H9 (cell line): Measurements from ENCODE around the gene DOK6. TPM values are rescaled to one million over a fixed set of nuclear protein-coding genes. Genes with fewer than 3 reads are reported as not detected.

Experiments
- DNase-seq: peaks from one replicate; pipeline ENCODE4 v3.0.0-alpha.2; 2017
- H2AFZ ChIP-seq: one replicate; pipeline ENCODE4 v1.6.1; 2013; ENCODE audit warnings: mild to moderate bottlenecking, low read length, control low read depth, moderate library complexity
- H2AK5ac ChIP-seq: 2 replicates; pipeline ENCODE4 v1.6.1; 2013; ENCODE audit warnings: low read length, control low read depth, mixed read lengths; ENCODE audit not compliant: insufficient read length
- H2BK120ac ChIP-seq: one replicate; pipeline ENCODE4 v1.6.1; 2013; ENCODE audit warnings: low read depth, mild to moderate bottlenecking, low read length, control low read depth, inconsistent platforms; ENCODE audit not compliant: poor library complexity, severe bottlenecking
- H2BK12ac ChIP-seq: 2 replicates; pipeline ENCODE4 v1.6.1; 2013; ENCODE audit warnings: low read length, control low read depth, mixed read lengths, low read depth; ENCODE audit not compliant: insufficient read length
- H2BK15ac ChIP-seq: 2 replicates; pipeline ENCODE4 v1.6.1; 2013; ENCODE audit warnings: low read depth, low read length, control low read depth
- H2BK20ac ChIP-seq: one replicate; pipeline ENCODE4 v1.6.1; 2013; ENCODE audit warnings: low read depth, mild to moderate bottlenecking, low read length, control low read depth, inconsistent platforms; ENCODE audit not compliant: poor library complexity, severe bottlenecking
- H2BK5ac ChIP-seq: 2 replicates; pipeline ENCODE4 v1.6.1; 2013; ENCODE audit warnings: low read length, control low read depth, mixed read lengths; ENCODE audit not compliant: insufficient read length
- H3K14ac ChIP-seq: 2 replicates; pipeline ENCODE4 v1.6.1; 2013; ENCODE audit warnings: low read length, control low read depth; ENCODE audit not compliant: insufficient read depth
- H3K18ac ChIP-seq: 2 replicates; pipeline ENCODE4 v1.6.1; 2013; ENCODE audit warnings: low read depth, mild to moderate bottlenecking, mixed read lengths, low read length, control low read depth; ENCODE audit not compliant: insufficient read length
- H3K23ac ChIP-seq: 2 replicates; pipeline ENCODE4 v1.6.1; 2013; ENCODE audit warnings: low read length, control low read depth, mixed read lengths, low read depth; ENCODE audit not compliant: insufficient read length
- H3K23me2 ChIP-seq: 2 replicates; pipeline ENCODE4 v1.6.1; 2013; ENCODE audit warnings: low read depth, mild to moderate bottlenecking, mixed read lengths, low read length, control low read depth; ENCODE audit not compliant: insufficient read length, poor library complexity, severe bottlenecking
- H3K27ac ChIP-seq: 2 replicates; pipeline ENCODE4 v1.5.1; 2013; ENCODE audit warnings: low read length, control low read depth, mixed read lengths, low read depth; ENCODE audit not compliant: insufficient read length
- H3K27me3 ChIP-seq: 2 replicates; pipeline ENCODE4 v1.6.1; 2013; ENCODE audit warnings: low read length, control low read depth, inconsistent platforms; ENCODE audit not compliant: insufficient read depth
- H3K4ac ChIP-seq: 2 replicates; pipeline ENCODE4 v1.6.1; 2013; ENCODE audit warnings: low read depth, mild to moderate bottlenecking, control low read depth, inconsistent platforms, low read length, moderate library complexity
- H3K4me1 ChIP-seq: 2 replicates; pipeline ENCODE4 v1.6.1; 2013; ENCODE audit warnings: low read length, control low read depth, inconsistent platforms; ENCODE audit not compliant: insufficient read depth
- H3K4me2 ChIP-seq: 2 replicates; pipeline ENCODE4 v1.6.1; 2013; ENCODE audit warnings: low read length, control low read depth, mixed read lengths; ENCODE audit not compliant: insufficient read length, insufficient read depth
- H3K56ac ChIP-seq: 2 replicates; pipeline ENCODE4 v1.6.1; 2013; ENCODE audit warnings: low read depth, mild to moderate bottlenecking, mixed read lengths, low read length, control low read depth; ENCODE audit not compliant: insufficient read length
- H3K79me1 ChIP-seq: 2 replicates; pipeline ENCODE4 v1.6.1; 2013; ENCODE audit warnings: low read depth, mild to moderate bottlenecking, moderate library complexity, low read length, control low read depth, inconsistent platforms; ENCODE audit not compliant: insufficient read depth, poor library complexity, severe bottlenecking
- H3K79me2 ChIP-seq: 2 replicates; pipeline ENCODE4 v1.6.1; 2013; ENCODE audit warnings: low read length, control low read depth, inconsistent platforms; ENCODE audit not compliant: insufficient read depth
- H3K9ac ChIP-seq: 2 replicates; pipeline ENCODE4 v1.6.1; 2013; ENCODE audit warnings: low read length, control low read depth, mixed read lengths; ENCODE audit not compliant: insufficient read length; ENCODE audit errors: extremely low read depth
- H3K9me3 ChIP-seq: one replicate; pipeline ENCODE4 v1.6.1; 2013; ENCODE audit warnings: low read depth, low read length, inconsistent platforms; ENCODE audit not compliant: control insufficient read depth
- H3T11ph ChIP-seq: one replicate; pipeline ENCODE4 v1.6.1; 2013; ENCODE audit warnings: mild to moderate bottlenecking, low read length, control low read depth, inconsistent platforms
- H4K20me1 ChIP-seq: one replicate; pipeline ENCODE4 v1.6.1; 2013; ENCODE audit not compliant: control insufficient read depth, insufficient read length, insufficient read depth
- H4K5ac ChIP-seq: 2 replicates; pipeline ENCODE4 v1.6.1; 2013; ENCODE audit warnings: low read depth, mild to moderate bottlenecking, mixed read lengths, low read length, control low read depth; ENCODE audit not compliant: insufficient read length
- H4K8ac ChIP-seq: replicated peaks from 2 replicates; pipeline ENCODE4 v1.6.1; 2013; ENCODE audit warnings: low read length, control low read depth, mixed read lengths, low read depth; ENCODE audit not compliant: insufficient read length
- H4K91ac ChIP-seq: 2 replicates; pipeline ENCODE4 v1.6.1; 2013; ENCODE audit warnings: low read depth, mild to moderate bottlenecking, moderate library complexity, mixed read lengths, low read length, control low read depth; ENCODE audit not compliant: insufficient read length
- H3K27ac Mint-ChIP-seq, 3 experiments: 2 replicates in 2 of 3; 3 replicates in 1 of 3; pipeline ENCODE4 v1.8.0; 2020 to 2021; ENCODE audit warnings: mixed read lengths in 3 of 3, mild to moderate bottlenecking in 1 of 3, moderate library complexity in 1 of 3
- H3K27me3 Mint-ChIP-seq: 2 replicates; pipeline ENCODE4 v1.8.0; 2021; ENCODE audit warnings: low read depth, mild to moderate bottlenecking, moderate library complexity, mixed read lengths
- H3K36me3 Mint-ChIP-seq, 3 experiments: 2 replicates in 2 of 3; 3 replicates in 1 of 3; pipeline ENCODE4 v1.8.0; 2020 to 2021; ENCODE audit warnings: low read depth in 3 of 3, mixed read lengths in 3 of 3; ENCODE audit not compliant: insufficient read depth in 1 of 3
- H3K4me1 Mint-ChIP-seq, 2 experiments: 2 replicates each; pipeline ENCODE4 v1.8.0; 2020; ENCODE audit warnings: mixed read lengths in 2 of 2
- H3K4me3 Mint-ChIP-seq, 2 experiments: 2 replicates in 1 of 2; 3 replicates in 1 of 2; pipeline ENCODE4 v1.8.0; 2020 to 2021; ENCODE audit warnings: mild to moderate bottlenecking in 2 of 2, mixed read lengths in 2 of 2, moderate library complexity in 1 of 2
- H3K9me3 Mint-ChIP-seq, 2 experiments: 2 replicates in 1 of 2; 3 replicates in 1 of 2; pipeline ENCODE4 v1.8.0; 2020; ENCODE audit warnings: mild to moderate bottlenecking in 2 of 2, mixed read lengths in 2 of 2, moderate library complexity in 1 of 2
- CTCF ChIP-seq: fragments of 200-600 bp; sonication (generic); conservative IDR thresholded peaks from 3 replicates; pipeline ENCODE4 v1.8.0; 2021; ENCODE audit warnings: antibody characterized with exemption, mild to moderate bottlenecking
- WGBS: extraction: QIAGEN DNeasy Blood & Tissue Kit; methylation state at CpG from one replicate; pipeline ENCODE4 v1.1.7; 2013; ENCODE audit warnings: missing lambda C conversion rate, low lambda C conversion rate, mixed read lengths; ENCODE audit not compliant: insufficient read length; ENCODE audit errors: extremely low coverage; 5-methylcytosine and 5-hydroxymethylcytosine counted together
- total RNA-seq: library from RNA; stranded (reverse); gene quantifications from 2 replicates; pipeline ENCODE4 v1.2.1, GENCODE V29; 2021

The DOK6 gene
- total RNA-seq, 1 experiment from 2014 or later, result 0.20 TPM

- Histone ChIP-seq H3K79me2 (no peaks in the 10 kb centered on the region), H2AK5ac (no peak overlapping the region), H2BK15ac (no peak overlapping the region), H4K91ac (no peak overlapping the region), H3K27me3 (no peaks in the 10 kb centered on the region), H3K9me3 (no peaks in the 10 kb centered on the region), H3K23ac (no peak overlapping the region), H4K20me1 (no peaks in the 10 kb centered on the region), H3K79me1 (no peaks in the 10 kb centered on the region), H3K14ac (no peak overlapping the region), H3K4ac (no peak overlapping the region), H2BK5ac (no peak overlapping the region), H4K5ac (no peak overlapping the region), H2AFZ (no peak overlapping the region), H2BK20ac (no peak overlapping the region), H3K4me1 (peaks cover 2% of the 10 kb centered on the region; the same call in 1 of the 2 replicates), H3K18ac (no peak overlapping the region), H3K56ac (no peak overlapping the region), H4K8ac (no peak overlapping the region), H3K4me2 (no peak overlapping the region), H3K27ac (no peak overlapping the region), H2BK12ac (no peak overlapping the region), H3K9ac (no peak overlapping the region), H3K23me2 (no peaks in the 10 kb centered on the region), H2BK120ac (no peak overlapping the region), H3T11ph (no peak overlapping the region)
- Mint-ChIP-seq H3K4me3 (no peak overlapping the region), H3K27me3 (no peaks in the 10 kb centered on the region), H3K4me1 (peaks cover 31 to 43% of the 10 kb centered on the region in 2 experiments), H3K36me3 (peaks cover 0 to 4% (median 2%) of the 10 kb centered on the region in 3 experiments; a peak in 2 of 7 replicates), H3K9me3 (no peaks in the 10 kb centered on the region), H3K27ac (no peak overlapping the region)
- WGBS, result no CpG with 5 or more reads among the region's 6 CpGs
- DNase-seq, result no peak
- no peak for TF ChIP-seq CTCF
These were observed 482.4 kb downstream of the DOK6 start for GRCh38 chr18:69882965-69883668.
